Right renal pelvis (tissue), 4 donors: ENCODE data around the gene CYP2B6. TPM values are rescaled to one million over a fixed set of nuclear protein-coding genes. Genes with fewer than 3 reads are reported as not detected.
"Not testable (repeated sequence)": the region's sequence is repeated elsewhere in the genome, so short reads cannot be mapped to it uniquely, and the experiment has no call there.

ENCODE experiments used
- DNase-seq, 4 donors: peaks; one replicate each; pipeline ENCODE4 v3.0.0-alpha.2; 2013; ENCODE audit warnings: low read depth in 4 of 4, low spot score in 3 of 4, missing footprints in 1 of 4
- polyA plus RNA-seq, 4 donors: library from polyadenylated mRNA; unstranded; fragments of 120-200 nt; gene quantifications; one replicate each; pipeline ENCODE4 v1.2.1, GENCODE V29; 2013; ENCODE audit not compliant: insufficient read length in 4 of 4

CYP2B6 gene
- polyA plus RNA-seq, 4 donors, result 1.7 to 3.3 (median 2.2) TPM

DNA sequence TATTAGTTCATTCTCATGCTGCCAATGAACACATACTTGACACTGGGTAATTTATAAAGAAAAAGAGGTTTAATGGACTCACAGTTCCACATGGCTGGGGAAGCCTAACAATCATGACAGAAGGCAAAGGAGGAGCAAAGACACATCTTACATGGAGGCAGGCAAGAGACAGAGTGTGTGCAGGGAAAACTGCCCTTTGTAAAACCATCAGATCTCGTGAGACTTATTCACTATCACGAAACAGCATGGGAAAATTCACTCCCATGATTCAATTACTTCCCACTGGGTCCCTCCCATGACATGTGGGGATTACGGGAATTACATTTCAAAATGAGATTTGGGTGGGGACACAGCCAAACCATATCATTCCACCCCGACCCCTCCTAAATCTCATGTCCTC lies 11.3 kb upstream of the CYP2B6 start:
- DNase-seq, result not testable (repeated sequence)

DNA sequence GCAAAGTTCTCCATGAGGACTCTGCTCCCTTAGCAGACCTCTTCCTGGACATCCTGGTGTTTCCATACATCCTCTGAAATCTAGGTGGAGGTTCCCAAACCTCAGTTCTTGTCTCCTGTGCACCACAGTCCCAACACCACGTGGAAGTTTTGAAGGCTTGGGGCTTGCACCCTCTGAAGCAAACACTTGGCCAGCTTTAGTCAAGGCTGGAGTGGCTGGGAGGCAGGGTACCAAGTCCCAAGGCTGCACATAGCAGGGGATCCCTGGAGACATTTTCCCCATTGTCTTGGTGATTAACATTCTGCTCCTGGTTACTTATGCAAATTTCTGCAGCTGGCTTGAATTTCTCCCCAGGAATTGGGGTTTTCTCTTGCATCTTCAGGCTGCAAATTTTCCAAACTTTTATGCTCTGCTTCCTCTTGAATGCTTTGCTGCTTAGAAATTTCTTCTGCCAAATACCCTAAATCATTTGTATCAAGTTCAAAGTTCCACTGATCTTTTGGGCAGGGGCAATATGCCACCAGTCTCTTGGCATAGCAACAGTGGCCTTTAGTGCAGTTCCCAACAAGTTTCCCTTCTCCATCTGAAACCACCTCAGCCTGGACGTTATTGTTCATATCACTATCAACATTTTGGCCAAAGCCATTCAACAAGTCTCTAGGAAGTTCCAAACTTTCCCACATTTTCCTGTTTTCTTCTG lies 10.2 kb upstream of the CYP2B6 start:
- not testable (repeated sequence) for DNase-seq

DNA sequence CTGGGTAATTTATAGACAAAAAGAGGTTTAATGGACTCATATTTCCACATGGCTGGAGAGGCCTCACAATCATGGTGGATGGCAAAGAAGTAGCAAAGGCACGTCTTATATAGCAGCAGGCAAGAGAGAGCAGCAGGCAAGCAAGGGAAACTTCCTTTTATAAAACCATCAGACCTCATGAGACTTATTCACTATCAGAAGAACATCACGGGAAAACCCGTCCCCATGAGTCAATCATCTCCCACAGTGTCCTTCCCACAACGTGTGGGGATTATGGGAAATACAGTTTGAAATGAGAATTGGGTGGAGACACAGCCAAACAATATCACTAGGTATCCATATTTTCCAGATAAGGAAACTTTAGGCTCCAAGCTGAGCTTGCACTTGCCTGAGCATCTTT lies 9.5 kb upstream of the CYP2B6 start:
- DNase-seq, result no peak

DNA sequence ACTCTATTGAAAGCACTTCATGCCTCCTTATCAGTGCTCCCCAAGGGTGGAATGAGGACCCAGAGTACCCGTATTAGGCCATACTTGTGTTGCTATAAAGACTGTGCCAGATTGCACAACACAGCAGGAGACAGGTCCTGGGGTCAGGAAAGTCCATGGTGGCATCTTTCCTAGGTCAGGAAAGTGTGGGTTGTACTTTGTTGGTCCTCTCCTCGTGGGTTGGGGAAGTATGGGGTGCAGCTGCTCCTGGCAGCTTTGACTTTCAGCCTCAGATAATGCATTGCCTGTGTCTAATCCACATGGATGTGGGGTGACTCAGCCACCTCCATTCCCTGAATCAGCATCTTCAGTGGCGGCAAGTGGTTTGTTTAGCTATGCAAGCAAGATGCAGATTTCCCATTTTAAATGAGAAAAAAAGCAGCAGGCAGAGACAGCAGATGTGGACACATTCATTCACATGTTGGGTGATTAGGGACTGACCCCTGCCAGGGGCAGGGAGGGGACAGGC lies 8.4 kb upstream of the CYP2B6 start:
- no peak for DNase-seq

DNA sequence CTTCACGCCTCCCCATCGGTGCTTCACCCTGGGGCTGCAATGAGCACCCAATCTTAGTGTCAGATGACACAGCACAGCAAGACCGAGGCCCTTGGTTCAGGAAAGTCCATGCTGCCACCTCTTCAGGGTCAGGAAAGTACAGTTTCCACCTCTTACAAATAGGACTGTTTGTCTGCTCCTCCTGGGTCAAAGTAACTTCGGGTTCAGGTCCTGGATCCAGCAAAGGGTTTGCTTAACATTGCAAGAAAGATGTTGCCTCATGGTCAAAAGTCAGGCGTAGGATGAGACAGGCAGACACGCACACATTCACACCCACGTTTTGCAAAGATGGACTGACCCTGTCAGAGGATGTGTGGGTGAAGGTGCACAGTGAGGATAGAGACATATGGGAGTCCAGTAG lies 1.6 kb upstream of the CYP2B6 start:
- no peak for DNase-seq

DNA sequence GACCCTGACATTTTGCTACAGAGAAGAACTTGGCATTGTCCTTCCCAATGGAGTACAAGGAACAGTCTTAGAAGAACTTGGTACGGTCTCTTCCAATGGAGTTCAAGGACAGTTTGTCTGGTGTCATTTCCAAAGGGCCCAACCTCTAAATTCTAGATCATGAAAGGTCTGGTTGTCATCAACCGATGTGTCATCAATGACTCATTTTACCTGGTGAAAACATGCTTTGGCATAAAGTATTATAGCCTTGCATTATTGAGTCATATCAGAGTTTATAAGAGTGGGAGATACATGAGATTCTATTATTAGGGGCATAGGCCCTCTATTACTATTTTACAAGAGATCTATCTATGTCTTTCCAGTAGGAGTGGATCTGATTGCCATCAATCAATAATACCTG lies 4.3 kb downstream of the CYP2B6 start:
- no peak for DNase-seq

DNA sequence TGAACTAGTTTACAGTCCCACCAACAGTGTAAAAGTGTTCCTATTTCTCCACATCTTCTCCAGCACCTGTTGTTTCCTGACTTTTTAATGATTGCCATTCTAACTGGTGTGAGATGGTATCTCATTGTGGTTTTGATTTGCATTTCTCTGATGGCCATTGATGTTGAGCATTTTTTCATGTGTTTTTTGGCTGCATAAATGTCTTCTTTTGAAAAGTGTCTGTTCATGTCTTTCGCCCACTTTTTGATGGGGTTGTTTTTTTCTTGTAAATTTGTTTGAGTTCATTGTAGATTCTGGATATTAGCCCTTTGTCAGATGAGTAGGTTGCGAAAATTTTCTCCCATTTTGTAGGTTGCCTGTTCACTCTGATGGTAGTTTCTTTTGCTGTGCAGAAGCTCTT lies 7.9 kb downstream of the CYP2B6 start:
- DNase-seq, result not testable (repeated sequence)

DNA sequence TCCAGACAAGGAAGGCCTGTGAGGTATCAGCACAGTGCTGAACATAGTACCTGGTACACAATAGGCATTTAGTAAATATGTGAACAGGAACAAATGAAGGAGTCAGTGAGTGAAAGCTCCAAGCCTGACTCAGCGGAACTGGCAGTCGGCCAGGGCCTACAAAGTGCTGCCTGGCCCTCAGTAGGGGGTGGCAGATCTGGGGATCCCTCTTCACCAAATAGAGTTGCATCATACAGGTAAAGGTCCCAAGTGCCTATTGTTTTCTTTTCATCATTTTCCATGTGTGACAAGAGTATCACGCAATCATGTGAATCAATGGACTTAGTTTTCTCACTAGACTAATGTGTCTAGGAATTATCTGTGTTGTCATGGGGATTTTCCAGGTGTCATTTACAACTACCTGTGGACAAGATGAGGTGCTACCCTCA lies 9.2 kb downstream of the CYP2B6 start:
- DNase-seq, result no peak

DNA sequence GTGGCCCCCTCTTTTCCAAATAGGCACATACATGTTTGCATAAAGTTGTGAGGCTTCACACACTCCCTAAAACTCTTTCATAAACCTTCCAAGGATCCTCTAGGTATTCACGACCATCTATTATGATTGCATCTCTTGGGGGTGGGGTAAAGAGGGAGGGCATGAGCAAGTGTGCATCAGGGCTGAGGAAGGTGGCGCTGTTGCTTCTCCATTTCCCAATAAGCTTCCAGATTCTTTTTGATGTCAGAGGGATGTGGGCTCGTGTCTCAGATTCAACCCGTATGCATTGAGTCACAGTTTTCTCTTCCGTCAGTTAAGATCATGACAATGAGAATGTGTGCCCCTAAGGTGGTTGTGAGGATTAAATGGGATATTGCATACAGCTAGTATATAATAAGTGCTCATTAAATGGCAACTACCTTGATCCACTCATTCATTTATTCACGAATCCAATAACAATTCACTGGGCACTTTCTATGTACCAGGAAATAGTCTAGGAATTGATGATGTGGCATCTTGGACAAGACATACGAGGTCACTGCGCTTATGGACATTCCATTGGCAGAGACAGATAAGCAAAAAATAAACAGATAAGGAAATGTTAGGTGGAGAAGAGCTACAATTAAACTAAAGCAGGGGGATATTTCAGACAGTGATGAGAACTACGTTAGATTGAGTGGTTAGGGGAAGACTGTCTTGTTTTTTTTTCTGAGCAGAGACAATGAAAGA lies 10.3 kb downstream of the CYP2B6 start:
- DNase-seq, result no peak

DNA sequence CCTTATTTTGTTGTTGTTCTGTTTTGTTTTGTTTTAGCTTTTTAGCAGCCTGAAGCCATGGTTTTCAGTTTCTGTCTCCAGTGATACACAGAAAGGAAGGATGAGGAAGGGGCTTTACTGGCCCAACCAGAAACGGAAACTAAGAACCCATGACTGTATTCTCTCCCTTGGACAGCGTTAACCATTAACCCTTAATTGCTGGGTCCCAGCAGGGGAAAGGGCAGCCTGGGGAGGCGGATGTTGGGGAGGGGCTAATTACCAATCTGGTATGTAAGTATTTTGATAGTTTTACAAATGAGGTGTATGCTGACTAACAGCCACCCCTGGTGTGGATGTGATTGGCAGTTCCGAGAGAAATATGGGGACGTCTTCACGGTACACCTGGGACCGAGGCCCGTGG lies 12.6 kb downstream of the CYP2B6 start:
- DNase-seq, result peak in 3 of 4 donors; percentile 7 to 29 (median 12)

DNA sequence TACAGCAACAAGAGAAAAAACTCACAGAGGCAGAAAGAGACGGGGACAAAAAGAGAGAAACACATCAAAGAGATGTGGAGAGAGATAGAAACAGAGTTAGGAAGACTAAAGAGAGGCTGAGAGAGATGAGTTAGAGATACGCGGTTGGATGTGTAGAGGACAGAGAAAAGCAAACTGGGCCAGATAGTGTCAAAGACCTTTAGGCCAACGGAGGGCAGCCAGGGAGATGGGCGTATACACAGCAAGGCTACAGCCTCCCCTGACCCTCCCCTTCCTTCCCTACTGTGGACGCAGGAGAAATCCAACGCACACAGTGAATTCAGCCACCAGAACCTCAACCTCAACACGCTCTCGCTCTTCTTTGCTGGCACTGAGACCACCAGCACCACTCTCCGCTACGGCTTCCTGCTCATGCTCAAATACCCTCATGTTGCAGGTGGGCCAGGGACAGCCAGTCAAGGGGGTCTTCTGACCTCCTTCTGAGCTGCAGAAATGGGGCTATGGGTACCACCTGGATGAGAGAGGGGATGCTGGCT lies 18.7 kb downstream of the CYP2B6 start:
- no peak for DNase-seq

DNA sequence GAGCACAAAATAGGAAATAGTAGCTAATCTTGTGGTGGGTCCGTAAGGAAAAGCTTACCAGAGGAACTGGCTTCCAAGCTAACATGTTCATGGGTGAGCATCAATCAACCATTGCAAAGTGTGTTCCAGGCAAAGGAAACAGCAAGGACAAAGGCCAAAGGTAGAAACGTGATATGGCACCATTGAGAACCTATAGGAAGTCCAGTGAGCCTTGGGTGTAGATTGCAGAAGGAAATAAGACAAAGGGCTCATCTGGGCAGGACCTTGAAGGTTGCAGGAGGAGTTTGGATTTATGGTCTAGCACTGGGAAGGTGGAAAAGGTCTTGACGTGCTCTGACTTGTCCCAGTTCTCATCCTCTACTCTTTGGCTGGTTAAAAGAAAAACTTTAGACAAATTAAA lies 22.3 kb downstream of the CYP2B6 start:
- DNase-seq, result no peak

DNA sequence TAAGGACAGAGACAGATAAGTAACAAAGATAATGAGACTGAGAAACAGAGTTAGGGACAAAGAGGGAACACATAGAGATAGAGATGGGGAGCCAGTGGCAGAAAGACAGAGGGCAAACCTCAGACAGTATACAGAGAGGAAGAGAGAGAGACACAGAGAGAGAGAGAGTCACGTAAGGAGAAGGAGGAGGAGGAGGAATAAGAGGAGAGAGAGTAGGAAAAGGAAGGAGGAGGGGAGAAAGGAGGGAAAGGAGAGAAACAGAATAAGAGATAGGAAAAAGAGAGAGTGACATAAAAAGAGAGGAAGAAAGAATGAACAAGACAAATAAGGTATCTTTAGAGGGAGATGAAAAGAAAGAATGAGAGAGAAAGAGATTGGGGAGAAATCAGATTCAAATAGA lies 23.6 kb downstream of the CYP2B6 start:
- DNase-seq, result no peak

DNA sequence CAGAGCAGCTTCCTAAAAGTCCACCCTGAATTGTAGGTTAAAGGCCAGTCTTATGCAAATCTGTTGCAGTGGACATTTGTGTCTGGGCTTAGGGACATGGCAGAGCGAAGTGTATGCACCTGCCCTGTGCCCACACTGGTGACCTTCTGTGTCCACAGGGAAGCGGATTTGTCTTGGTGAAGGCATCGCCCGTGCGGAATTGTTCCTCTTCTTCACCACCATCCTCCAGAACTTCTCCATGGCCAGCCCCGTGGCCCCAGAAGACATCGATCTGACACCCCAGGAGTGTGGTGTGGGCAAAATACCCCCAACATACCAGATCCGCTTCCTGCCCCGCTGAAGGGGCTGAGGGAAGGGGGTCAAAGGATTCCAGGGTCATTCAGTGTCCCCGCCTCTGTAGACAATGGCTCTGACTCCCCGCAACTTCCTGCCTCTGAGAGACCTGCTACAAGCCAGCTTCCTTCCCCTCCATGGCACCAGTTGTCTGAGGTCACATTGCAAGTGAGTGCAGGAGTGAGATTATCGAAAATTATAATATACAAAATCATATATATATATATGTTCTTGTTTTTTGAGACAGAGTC lies 25.5 kb downstream of the CYP2B6 start:
- no peak for DNase-seq

DNA sequence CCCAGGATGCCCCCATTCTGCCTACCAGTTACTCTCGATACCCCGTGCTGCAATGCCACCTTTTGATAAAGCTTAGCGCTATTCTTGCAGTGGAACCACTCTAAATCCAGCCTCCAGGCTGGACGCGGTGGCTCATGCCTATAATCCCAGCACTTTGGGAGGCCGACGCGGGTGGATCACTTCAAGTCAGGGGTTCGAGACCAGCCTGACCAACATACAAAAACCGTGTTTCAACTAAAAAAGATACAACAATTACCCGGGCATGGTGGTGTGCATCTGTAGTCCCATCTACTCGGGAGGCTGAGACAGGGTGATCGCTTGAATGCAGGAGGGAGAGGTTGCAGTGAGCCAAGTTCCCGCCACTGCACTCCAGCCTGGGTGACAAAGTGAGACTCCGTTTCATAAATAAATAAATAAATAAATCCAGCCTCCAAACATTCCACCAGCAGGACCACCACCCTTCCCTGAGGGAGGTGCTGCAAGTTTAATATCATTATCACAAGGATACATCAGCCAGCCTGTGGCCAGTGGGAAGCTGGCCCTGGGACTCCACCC lies 27.7 kb downstream of the CYP2B6 start:
- no peak for DNase-seq

DNA sequence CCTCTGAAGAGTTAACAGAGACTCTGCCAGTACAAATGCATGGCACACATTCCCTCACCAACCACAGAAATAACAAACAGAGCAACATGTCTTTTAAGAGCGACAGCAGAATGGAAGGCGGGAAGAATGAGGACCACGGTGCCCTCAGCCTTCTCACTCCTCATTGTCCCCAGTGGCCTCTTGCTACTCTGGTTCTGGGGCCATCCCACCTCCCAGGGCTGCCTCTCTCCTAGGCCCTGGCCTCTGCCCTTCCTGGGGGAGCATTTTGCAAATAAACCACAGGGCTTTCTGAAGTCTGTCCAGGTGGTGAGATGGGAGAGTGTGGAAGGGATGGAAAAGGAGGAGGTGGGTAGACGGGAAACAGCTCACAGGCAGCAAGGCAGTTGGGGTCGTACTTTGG lies 28.3 kb downstream of the CYP2B6 start:
- DNase-seq, result no peak

DNA sequence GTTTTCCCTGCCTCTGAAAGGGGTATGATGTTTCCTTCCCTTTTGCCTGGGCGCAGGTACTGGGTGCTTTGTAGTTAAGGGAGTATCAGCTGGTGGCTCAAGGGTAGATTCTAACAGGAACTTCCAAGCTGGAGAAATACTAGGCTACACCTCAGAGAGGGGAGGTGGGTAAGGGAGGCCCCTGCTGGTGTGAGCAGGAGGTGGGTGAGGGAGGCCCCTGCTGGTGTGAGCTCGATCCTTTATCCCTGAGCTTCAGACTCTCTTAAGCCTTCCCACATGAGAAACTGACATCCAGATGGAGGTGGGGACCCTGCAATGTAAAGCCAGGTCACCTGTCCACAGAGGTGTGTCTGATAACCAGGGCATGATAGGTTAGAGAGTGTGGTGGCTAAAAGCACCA lies 32.1 kb downstream of the CYP2B6 start:
- no peak for DNase-seq

DNA sequence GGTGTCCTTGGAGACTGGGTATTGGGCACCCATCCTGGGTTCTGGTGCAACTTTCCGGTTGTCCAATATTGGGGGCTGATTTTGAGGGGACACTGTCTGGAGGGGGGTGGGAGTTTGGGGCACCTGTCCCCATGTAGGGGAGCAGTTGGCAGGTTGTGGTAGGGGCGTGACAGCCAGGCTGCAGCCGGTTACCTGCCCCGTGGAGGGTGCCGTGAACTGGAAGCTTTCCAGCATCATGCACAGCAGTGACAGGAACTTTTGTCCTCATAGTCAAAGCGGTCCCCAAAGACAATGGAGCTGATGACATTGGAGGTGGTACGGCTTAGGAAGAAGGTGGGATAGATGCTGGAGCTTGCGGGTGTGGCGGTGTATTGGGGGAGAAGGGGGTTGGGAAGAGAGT lies 34.3 kb downstream of the CYP2B6 start:
- DNase-seq, result no peak

DNA sequence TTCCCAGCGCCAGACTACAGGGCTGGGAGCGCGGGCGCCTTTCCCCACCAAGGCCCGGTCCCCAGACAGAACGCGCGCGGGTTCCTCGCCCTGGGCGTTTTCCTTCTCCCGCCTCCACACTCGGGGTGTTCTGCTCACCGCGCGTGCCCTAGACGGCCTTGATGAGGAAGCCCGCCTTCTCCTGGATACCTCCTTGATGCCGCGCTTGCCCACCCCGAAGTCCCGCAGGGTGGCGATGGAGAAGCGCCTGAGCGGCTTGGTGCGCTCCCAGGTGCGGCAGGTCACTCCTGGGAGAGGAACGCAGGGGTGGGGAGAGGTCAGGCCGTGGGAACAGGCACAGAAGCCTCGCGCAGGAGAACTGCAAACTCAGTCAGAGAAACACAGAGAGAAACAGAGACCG lies 34.8 kb downstream of the CYP2B6 start:
- no peak for DNase-seq

DNA sequence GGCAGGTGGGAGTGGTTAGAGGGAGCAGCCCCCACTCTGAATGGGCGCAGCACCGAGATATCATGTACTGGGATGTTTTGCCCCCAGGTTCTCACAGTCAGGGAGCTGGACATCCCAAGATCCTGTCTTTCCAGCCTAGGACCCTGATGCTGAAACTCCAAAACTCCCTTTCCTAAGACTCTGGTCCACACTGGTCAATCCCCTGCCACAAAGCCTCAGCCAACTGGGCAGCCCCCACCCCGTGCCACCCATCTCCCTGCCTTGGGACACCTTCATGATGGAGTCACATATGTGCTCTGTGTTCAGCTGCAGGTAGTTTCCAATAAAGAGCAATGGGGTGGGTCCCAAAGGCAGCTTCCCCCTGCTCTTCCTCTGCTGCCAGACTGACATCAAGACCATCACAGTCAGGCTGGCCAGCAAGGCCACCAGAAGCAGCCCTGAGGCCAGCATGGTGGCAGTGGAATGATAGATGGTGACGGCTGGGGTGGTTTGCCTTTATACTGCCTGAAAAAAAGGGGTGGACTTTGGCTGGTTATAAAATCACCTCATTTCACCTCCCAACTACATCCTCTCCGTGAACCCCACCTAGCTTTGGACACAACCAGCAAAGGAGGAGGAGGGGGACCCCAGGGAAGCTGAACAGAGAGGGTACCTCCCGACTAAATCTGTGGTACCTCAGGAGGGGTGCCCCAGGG lies 36.3 kb downstream of the CYP2B6 start:
- no peak for DNase-seq
